HepG2 (cell line): ENCODE data around the gene NABP1. TPM values are rescaled to one million over a fixed set of nuclear protein-coding genes. Genes with fewer than 3 reads are reported as not detected.

Experiments
- ATAC-seq: fragments of 200-7000 bp; cut with Tn5 transposase; 3 replicates; pipeline ENCODE4 v1.9.1; 2020; ENCODE audit warnings: mild to moderate bottlenecking, moderate library complexity
- BruUV-seq: library from RNA; stranded (reverse); fragments of 400-500 nt; replicated peaks from 2 replicates; lab custom pipeline; 2021; lab: Mats Ljungman, UMichigan
- CTCF ChIA-PET: fragments of 300-600 bp; formaldehyde crosslinking; extraction: SDS; loops from one replicate; lab custom pipeline; 2021; ENCODE audit warnings: low total read pairs, inconsistent platforms, low intra/inter-chr PET ratio; lab: Yijun Ruan, JAX
- POLR2A ChIA-PET: fragments of 350-600 bp; sonication (Branson Sonifier 250); formaldehyde crosslinking; loops from one replicate; lab custom pipeline; 2020; ENCODE audit warnings: antibody characterized with exemption, inconsistent platforms; lab: Yijun Ruan, JAX
- DNase-seq: peaks from one replicate; pipeline ENCODE4 v3.0.0-alpha.2; 2015; ENCODE audit warnings: low spot score
- FAIRE-seq: peaks from 3 replicates; lab custom pipeline; 2011; peaks lifted over from hg19 to GRCh38; lab: Jason Lieb, UNC
- H2AFZ ChIP-seq: one replicate; pipeline ENCODE4 v1.6.1; 2011; ENCODE audit warnings: low read length, inconsistent platforms
- H3K27ac ChIP-seq: fragments of 300-600 bp; 3 replicates; pipeline ENCODE4 v1.8.0; 2011; ENCODE audit warnings: mixed run types, mild to moderate bottlenecking, mixed read lengths, low read length, inconsistent platforms; ENCODE audit not compliant: insufficient read depth; ENCODE audit errors: extremely low read length
- H3K27me3 ChIP-seq, 2 experiments: fragments of 200-600 bp in 1 of 2; 2 replicates in 1 of 2; 3 replicates in 1 of 2; pipeline versions ENCODE4 v1.6.0 to v1.8.0; 2011; ENCODE audit warnings: low read length in 2 of 2, mild to moderate bottlenecking in 2 of 2, moderate library complexity in 2 of 2, inconsistent platforms in 1 of 2; ENCODE audit not compliant: insufficient read depth in 2 of 2, control insufficient read depth in 1 of 2
- H3K36me3 ChIP-seq, 2 experiments: fragments of 200-600 bp in 1 of 2; replicated peaks in 1 of 2; 2 replicates in 1 of 2; 3 replicates in 1 of 2; pipeline versions ENCODE4 v1.5.1 to v1.8.0; 2011; ENCODE audit warnings: low read length in 2 of 2, inconsistent platforms in 1 of 2; ENCODE audit not compliant: insufficient read depth in 2 of 2, control insufficient read depth in 1 of 2
- H3K4me1 ChIP-seq: 2 replicates; pipeline ENCODE4 v1.5.1; 2012; ENCODE audit warnings: low read length, inconsistent platforms; ENCODE audit not compliant: insufficient read depth
- H3K4me2 ChIP-seq: 2 replicates; pipeline ENCODE4 v1.6.0; 2011; ENCODE audit warnings: low read depth, low read length, inconsistent platforms
- H3K4me3 ChIP-seq, 3 experiments: fragments of 200-600 bp in 1 of 3; sonication (generic), shearing (Covaris generic) in 1 of 3; replicated peaks in 1 of 3; 2 replicates each; pipeline ENCODE4 v1.5.1; 2011 to 2016; ENCODE audit warnings: low read length in 3 of 3, inconsistent platforms in 2 of 3, low read depth in 2 of 3, mild to moderate bottlenecking in 2 of 3, control low read depth in 1 of 3, mixed read lengths in 1 of 3; ENCODE audit not compliant: insufficient read depth in 1 of 3
- H3K79me2 ChIP-seq: one replicate; pipeline ENCODE4 v1.6.1; 2011; ENCODE audit warnings: low read length, inconsistent platforms; ENCODE audit not compliant: insufficient read depth
- H3K9ac ChIP-seq: 2 replicates; pipeline ENCODE4 v1.6.0; 2011; ENCODE audit warnings: mild to moderate bottlenecking, low read depth, low read length, inconsistent platforms; ENCODE audit not compliant: insufficient read depth
- H3K9me3 ChIP-seq: 2 replicates; pipeline ENCODE4 v1.5.1; 2012; ENCODE audit warnings: mild to moderate bottlenecking, low read length
- H4K20me1 ChIP-seq: 2 replicates; pipeline ENCODE4 v1.6.0; 2011; ENCODE audit warnings: inconsistent platforms, mild to moderate bottlenecking, low read length, moderate library complexity; ENCODE audit not compliant: insufficient read depth
- BRD4 ChIP-seq: sonication (generic); formaldehyde crosslinking; IDR thresholded peaks from 2 replicates; pipeline ENCODE4 v1.4.0; 2020; ENCODE audit warnings: missing genetic modification reagents
- GFI1 ChIP-seq: sonication (generic); formaldehyde crosslinking; IDR thresholded peaks from 2 replicates; pipeline ENCODE4 v1.5.0; 2020; ENCODE audit warnings: missing genetic modification reagents, mild to moderate bottlenecking, borderline replicate concordance
- GZF1 ChIP-seq: sonication (generic); formaldehyde crosslinking; IDR thresholded peaks from 2 replicates; pipeline ENCODE4 v1.5.1; 2020; ENCODE audit warnings: mild to moderate bottlenecking, missing genetic modification reagents
- RELA ChIP-seq: sonication (generic); formaldehyde crosslinking; IDR thresholded peaks from 2 replicates; pipeline ENCODE4 v1.4.0; 2020; ENCODE audit warnings: missing genetic modification reagents
- ZBTB21 ChIP-seq: sonication (generic); formaldehyde crosslinking; IDR thresholded peaks from 2 replicates; pipeline ENCODE4 v1.4.0; 2020; ENCODE audit warnings: missing genetic modification reagents
- ZMYM4 ChIP-seq: sonication (generic); formaldehyde crosslinking; IDR thresholded peaks from 2 replicates; pipeline ENCODE4 v1.8.1; 2023; ENCODE audit warnings: mild to moderate bottlenecking, missing genetic modification reagents
- ZNF329 ChIP-seq: sonication (generic); formaldehyde crosslinking; IDR thresholded peaks from 2 replicates; pipeline ENCODE4 v1.9.0; 2021; ENCODE audit warnings: low read depth, mild to moderate bottlenecking, missing genetic modification reagents
- ZNF644 ChIP-seq: IDR thresholded peaks from 2 replicates; pipeline ENCODE4 v1.6.1; 2016; ENCODE audit warnings: low read depth
- ZSCAN31 ChIP-seq: sonication (generic); formaldehyde crosslinking; IDR thresholded peaks from 2 replicates; pipeline ENCODE4 v1.5.0; 2020; ENCODE audit warnings: low read depth, mild to moderate bottlenecking, missing genetic modification reagents
- ZZZ3 ChIP-seq: sonication (generic); formaldehyde crosslinking; IDR thresholded peaks from 2 replicates; pipeline ENCODE4 v1.4.0; 2020; ENCODE audit warnings: missing genetic modification reagents, mild to moderate bottlenecking, borderline replicate concordance
- WGBS: methylation state at CpG from one replicate; pipeline ENCODE4 v1.1.6; 2017; ENCODE audit warnings: low lambda C conversion rate; 5-methylcytosine and 5-hydroxymethylcytosine counted together
- in situ Hi-C: cut with HindIII; loops from 2 replicates; pipeline ENCODE4 v1.10.0; 2017; ENCODE audit warnings: low pct_unique_long_range_greater_than_20kb; ENCODE audit not compliant: extremely low pct_ligation_motif_present
- intact Hi-C: fragments of 100-400 bp; cut with micrococcal nuclease; formaldehyde crosslinking; loops from one replicate; pipeline ENCODE4 v1.10.0; 2022; ENCODE audit not compliant: unreplicated experiment
- polyA plus RNA-seq, 8 experiments: library from polyadenylated mRNA; depleted of rRNA in 3 of 8; stranded (reverse) in 7 of 8; unstranded in 1 of 8; fragments of >200 nt; fragmentation: Illumina TruSeq in 4 of 8; extraction: Trizol in 4 of 8; gene quantifications; 2 replicates each; pipeline versions ENCODE4 v1.2.1 to v1.2.3, GENCODE V29; 2011 to 2016; ENCODE audit warnings: low read depth in 4 of 8, missing spikeins in 1 of 8, mixed read lengths in 1 of 8; ENCODE audit not compliant: insufficient read depth in 1 of 8
- total RNA-seq, 5 experiments: library from RNA; depleted of rRNA; stranded (reverse); fragments of >200 nt; fragmentation: Illumina TruSeq; extraction: Trizol; gene quantifications; 2 replicates each; pipeline ENCODE4 v1.2.3, GENCODE V29; 2016; ENCODE audit warnings: low read depth in 1 of 5
- TF ChIP-seq, protein P1 (sequence below): sonication (generic); formaldehyde crosslinking; IDR thresholded peaks from 2 replicates; pipeline ENCODE4 v1.8.0; 2022; ENCODE audit warnings: missing genetic modification reagents, low read depth, mild to moderate bottlenecking, borderline replicate concordance
- TF ChIP-seq, protein P2 (sequence below): sonication (generic); formaldehyde crosslinking; IDR thresholded peaks from 2 replicates; pipeline ENCODE4 v1.4.0; 2020; ENCODE audit warnings: missing genetic modification reagents
- TF ChIP-seq, protein P3 (sequence below): sonication (generic); formaldehyde crosslinking; IDR thresholded peaks from 2 replicates; pipeline ENCODE4 v1.5.0; 2020; ENCODE audit warnings: mild to moderate bottlenecking, missing genetic modification reagents
- TF ChIP-seq, protein P4 (sequence below): sonication (generic); formaldehyde crosslinking; IDR thresholded peaks from 2 replicates; pipeline ENCODE4 v1.8.0; 2022; ENCODE audit warnings: mild to moderate bottlenecking, missing genetic modification reagents, moderate library complexity
- TF ChIP-seq, protein P5 (sequence below): IDR thresholded peaks from 2 replicates; pipeline ENCODE4 v1.6.1; 2012; ENCODE audit warnings: inconsistent platforms

NABP1 gene
- total and polyA plus RNA-seq, 2 of the 13 experiments (the other 11 are each of a cell fraction or from before 2014, with no cell fraction given) = 14.9 to 19.8 TPM

DNA sequence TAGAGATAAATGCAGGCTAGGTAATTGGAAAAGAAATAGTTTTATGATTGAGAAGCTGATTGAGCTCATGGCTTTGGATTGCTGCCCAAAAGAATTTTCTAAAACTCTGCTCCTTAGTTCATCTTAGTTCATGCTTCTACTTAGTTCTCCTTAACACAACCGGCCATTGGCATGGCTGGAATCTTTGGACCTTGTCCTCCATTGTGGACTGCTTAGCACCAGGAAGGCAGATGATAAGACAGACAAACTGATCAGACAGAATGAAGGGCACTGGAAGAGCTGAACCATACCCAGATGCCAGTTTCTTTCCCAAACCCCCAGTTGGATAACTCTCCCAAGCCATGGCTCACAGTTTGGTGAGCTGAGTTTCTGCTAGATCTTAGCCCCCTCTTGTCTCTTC, 36.3 kb upstream of the NABP1 start:
- DNase-seq (no peak), ATAC-seq (no peak), FAIRE-seq (peak; percentile 46)
- Histone ChIP-seq H2AFZ (no peak overlapping the region), H3K36me3 (no peaks in the 10 kb centered on the region), H3K9me3 (no peaks in the 10 kb centered on the region), H3K27ac (no peak overlapping the region), H4K20me1 (no peaks in the 10 kb centered on the region), H3K27me3 (no peaks in the 10 kb centered on the region), H3K9ac (no peak overlapping the region), H3K79me2 (no peaks in the 10 kb centered on the region), H3K4me3 (no peak overlapping the region), H3K4me1 (peaks cover 38% of the 10 kb centered on the region), H3K4me2 (no peak overlapping the region)
- intact Hi-C loops = no loop called here
- in situ Hi-C loops = no loop called here
- no TSS peak for BruUV-seq
- WGBS = 11% methylated on average over 1 of the region's 1 CpG
- ChIA-PET POLR2A (no interaction called here), CTCF (no interaction called here)
- TF ChIP-seq ZNF329 (CRISPR knock-in tag) = no peak
- TF ChIP-seq ZNF644 (CRISPR knock-in tag) = 0 out of 2 replicates have a peak, but pooled peaks have one; percentile 53

DNA sequence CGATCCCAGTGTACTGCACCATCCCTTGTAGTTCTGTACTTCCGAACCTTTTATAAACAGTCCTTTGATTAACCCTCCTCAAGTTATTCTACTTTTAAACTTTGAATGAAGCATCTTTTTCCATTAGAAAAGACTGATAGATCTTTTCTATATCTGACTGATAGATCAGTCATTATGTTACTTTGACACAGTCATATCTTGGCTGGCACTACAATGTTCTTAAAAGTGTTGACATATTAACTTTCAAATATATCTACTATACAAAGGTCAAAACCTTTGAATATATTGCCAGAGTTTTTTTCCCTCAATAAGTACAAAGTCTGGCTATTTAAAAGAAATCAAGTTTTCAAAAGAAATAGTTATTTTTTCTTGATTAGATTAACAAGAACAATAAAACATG, 35.4 kb upstream of the NABP1 start:
- H4K20me1 ChIP-seq = no peaks in the 10 kb centered on the region
- no peaks in the 10 kb centered on the region for H3K79me2 ChIP-seq
- DNase-seq = no peak
- H3K4me1 ChIP-seq = peaks cover 29% of the 10 kb centered on the region
- H3K27me3 ChIP-seq = no peaks in the 10 kb centered on the region
- H3K36me3 ChIP-seq = no peaks in the 10 kb centered on the region
- 77% methylated on average over 2 of the region's 2 CpGs for WGBS
- H3K9me3 ChIP-seq = no peaks in the 10 kb centered on the region
- H3K9ac ChIP-seq = no peak overlapping the region
- H3K27ac ChIP-seq = no peak overlapping the region
- in situ Hi-C loops (no loop called here), intact Hi-C loops (no loop called here)
- no peak overlapping the region for H3K4me2 ChIP-seq
- CTCF ChIA-PET = no interaction called here
- BruUV-seq = no TSS peak
- no peak for FAIRE-seq
- POLR2A ChIA-PET = no interaction called here
- H3K4me3 ChIP-seq = no peak overlapping the region
- no peak overlapping the region for H2AFZ ChIP-seq
- no peak for ATAC-seq
- TF ChIP-seq ZSCAN31 (no peak), ZZZ3 (CRISPR knock-in tag) (no peak), RELA (CRISPR knock-in tag) (no peak), ZBTB21 (no peak), BRD4 (CRISPR knock-in tag) (no peak), GZF1 (CRISPR knock-in tag) (no peak), ZMYM4 (no peak), GFI1 (no peak)
- TF ChIP-seq, protein P1, sequence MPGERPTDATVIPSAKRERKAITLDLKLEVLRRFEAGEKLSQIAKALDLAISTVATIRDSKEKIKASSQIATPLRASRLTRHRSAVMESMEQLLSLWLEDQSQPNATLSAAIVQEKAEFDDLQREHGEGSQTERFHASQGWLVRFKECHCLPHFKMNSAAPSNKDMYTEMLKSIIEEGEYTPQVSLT = no peak
- TF ChIP-seq, protein P2, sequence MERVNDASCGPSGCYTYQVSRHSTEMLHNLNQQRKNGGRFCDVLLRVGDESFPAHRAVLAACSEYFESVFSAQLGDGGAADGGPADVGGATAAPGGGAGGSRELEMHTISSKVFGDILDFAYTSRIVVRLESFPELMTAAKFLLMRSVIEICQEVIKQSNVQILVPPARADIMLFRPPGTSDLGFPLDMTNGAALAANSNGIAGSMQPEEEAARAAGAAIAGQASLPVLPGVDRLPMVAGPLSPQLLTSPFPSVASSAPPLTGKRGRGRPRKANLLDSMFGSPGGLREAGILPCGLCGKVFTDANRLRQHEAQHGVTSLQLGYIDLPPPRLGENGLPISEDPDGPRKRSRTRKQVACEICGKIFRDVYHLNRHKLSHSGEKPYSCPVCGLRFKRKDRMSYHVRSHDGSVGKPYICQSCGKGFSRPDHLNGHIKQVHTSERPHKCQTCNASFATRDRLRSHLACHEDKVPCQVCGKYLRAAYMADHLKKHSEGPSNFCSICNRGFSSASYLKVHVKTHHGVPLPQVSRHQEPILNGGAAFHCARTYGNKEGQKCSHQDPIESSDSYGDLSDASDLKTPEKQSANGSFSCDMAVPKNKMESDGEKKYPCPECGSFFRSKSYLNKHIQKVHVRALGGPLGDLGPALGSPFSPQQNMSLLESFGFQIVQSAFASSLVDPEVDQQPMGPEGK (CRISPR knock-in tag) = no peak
- TF ChIP-seq, protein P3, sequence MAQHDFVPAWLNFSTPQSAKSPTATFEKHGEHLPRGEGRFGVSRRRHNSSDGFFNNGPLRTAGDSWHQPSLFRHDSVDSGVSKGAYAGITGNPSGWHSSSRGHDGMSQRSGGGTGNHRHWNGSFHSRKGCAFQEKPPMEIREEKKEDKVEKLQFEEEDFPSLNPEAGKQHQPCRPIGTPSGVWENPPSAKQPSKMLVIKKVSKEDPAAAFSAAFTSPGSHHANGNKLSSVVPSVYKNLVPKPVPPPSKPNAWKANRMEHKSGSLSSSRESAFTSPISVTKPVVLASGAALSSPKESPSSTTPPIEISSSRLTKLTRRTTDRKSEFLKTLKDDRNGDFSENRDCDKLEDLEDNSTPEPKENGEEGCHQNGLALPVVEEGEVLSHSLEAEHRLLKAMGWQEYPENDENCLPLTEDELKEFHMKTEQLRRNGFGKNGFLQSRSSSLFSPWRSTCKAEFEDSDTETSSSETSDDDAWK = no peak
- TF ChIP-seq, protein P4, sequence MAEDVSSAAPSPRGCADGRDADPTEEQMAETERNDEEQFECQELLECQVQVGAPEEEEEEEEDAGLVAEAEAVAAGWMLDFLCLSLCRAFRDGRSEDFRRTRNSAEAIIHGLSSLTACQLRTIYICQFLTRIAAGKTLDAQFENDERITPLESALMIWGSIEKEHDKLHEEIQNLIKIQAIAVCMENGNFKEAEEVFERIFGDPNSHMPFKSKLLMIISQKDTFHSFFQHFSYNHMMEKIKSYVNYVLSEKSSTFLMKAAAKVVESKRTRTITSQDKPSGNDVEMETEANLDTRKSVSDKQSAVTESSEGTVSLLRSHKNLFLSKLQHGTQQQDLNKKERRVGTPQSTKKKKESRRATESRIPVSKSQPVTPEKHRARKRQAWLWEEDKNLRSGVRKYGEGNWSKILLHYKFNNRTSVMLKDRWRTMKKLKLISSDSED (CRISPR knock-in tag) = no peak
- TF ChIP-seq, protein P5, sequence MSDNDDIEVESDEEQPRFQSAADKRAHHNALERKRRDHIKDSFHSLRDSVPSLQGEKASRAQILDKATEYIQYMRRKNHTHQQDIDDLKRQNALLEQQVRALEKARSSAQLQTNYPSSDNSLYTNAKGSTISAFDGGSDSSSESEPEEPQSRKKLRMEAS = no peak
